ENCODE results near the gene PRR5L.

DNA sequence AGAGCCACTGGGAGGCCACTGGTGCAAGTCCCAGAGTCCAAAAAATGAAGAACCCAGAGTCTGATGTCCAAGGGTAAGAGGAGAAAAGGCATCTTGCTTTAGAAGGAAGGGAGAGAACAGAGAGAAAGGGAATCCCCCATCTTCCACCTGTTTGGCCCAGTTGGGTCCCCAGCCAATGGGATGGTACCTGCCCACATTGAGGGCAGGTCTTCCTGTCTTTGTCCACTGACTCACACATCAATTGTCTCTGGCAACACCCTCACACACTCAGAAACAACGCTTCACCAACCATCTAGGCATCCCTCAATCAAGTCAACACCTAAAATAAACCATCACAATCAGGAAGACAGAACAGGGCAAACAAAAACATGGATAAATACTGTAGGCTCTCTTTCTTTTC lies 13.2 kb upstream of the PRR5L start:
- TF ChIP-seq, protein P1, sequence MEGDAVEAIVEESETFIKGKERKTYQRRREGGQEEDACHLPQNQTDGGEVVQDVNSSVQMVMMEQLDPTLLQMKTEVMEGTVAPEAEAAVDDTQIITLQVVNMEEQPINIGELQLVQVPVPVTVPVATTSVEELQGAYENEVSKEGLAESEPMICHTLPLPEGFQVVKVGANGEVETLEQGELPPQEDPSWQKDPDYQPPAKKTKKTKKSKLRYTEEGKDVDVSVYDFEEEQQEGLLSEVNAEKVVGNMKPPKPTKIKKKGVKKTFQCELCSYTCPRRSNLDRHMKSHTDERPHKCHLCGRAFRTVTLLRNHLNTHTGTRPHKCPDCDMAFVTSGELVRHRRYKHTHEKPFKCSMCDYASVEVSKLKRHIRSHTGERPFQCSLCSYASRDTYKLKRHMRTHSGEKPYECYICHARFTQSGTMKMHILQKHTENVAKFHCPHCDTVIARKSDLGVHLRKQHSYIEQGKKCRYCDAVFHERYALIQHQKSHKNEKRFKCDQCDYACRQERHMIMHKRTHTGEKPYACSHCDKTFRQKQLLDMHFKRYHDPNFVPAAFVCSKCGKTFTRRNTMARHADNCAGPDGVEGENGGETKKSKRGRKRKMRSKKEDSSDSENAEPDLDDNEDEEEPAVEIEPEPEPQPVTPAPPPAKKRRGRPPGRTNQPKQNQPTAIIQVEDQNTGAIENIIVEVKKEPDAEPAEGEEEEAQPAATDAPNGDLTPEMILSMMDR (IDR thresholded peaks at IDR 0.05): no peak
- TF ChIP-seq POLR2A (IDR thresholded peaks at IDR 0.05) (no peak), EP300 (IDR thresholded peaks at IDR 0.05) (no peak)

Measured in ovary (tissue), 3 donors.